ENCODE data around the gene SIRPD.

Gene SIRPD

DNA sequence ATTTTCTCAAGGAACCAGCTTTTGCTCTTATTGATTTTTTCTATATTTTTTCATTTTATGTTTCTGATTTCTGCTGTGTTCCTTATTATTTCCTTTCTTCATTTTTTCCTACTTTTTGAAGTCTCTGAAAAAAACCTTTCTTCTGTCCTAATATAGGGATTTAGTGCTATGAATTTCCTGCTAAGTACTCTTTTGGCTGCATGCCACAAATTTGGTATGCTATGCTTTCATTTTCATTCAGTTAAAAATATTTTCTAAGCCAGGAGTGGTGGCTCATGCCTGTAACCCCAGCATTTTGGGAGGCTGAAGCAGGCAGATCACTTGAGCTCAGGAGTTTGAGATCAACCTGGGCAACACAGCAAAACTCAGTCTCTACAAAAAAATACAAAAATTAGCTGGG, 30.6 kb downstream of the SIRPD start:
- H3K36me3 ChIP-seq (replicated peaks; ENCODE audit: low read depth, low read length): no peaks in the 10 kb centered on the region
- TF ChIP-seq EZH2phosphoT487 (IDR thresholded peaks at IDR 0.05; ENCODE audit: low read depth): no peak
- TF ChIP-seq, protein P1, sequence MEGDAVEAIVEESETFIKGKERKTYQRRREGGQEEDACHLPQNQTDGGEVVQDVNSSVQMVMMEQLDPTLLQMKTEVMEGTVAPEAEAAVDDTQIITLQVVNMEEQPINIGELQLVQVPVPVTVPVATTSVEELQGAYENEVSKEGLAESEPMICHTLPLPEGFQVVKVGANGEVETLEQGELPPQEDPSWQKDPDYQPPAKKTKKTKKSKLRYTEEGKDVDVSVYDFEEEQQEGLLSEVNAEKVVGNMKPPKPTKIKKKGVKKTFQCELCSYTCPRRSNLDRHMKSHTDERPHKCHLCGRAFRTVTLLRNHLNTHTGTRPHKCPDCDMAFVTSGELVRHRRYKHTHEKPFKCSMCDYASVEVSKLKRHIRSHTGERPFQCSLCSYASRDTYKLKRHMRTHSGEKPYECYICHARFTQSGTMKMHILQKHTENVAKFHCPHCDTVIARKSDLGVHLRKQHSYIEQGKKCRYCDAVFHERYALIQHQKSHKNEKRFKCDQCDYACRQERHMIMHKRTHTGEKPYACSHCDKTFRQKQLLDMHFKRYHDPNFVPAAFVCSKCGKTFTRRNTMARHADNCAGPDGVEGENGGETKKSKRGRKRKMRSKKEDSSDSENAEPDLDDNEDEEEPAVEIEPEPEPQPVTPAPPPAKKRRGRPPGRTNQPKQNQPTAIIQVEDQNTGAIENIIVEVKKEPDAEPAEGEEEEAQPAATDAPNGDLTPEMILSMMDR (IDR thresholded peaks at IDR 0.05; ENCODE audit: low read depth, low read length): no peak
- H3K4me2 ChIP-seq (ENCODE audit: low read length): no peak overlapping the region
- no peaks in the 10 kb centered on the region for H4K20me1 ChIP-seq (ENCODE audit: insufficient read depth, low read length)
- no peak overlapping the region for H3K9ac ChIP-seq (ENCODE audit: low read length)
- no peak overlapping the region for H3K4me3 ChIP-seq (ENCODE audit: low read length)
- no peaks in the 10 kb centered on the region for H3K79me2 ChIP-seq (ENCODE audit: low read length)
- no peaks in the 10 kb centered on the region for H3K9me3 ChIP-seq (ENCODE audit: insufficient read depth, low read length)
- H3K4me1 ChIP-seq (ENCODE audit: low read length): peaks cover 17% of the 10 kb centered on the region
- H3K27ac ChIP-seq (ENCODE audit: low read length): no peak overlapping the region
- H3K27me3 ChIP-seq (ENCODE audit: low read depth, low read length): 0 out of 2 replicates have a peak, but pooled peaks cover 3% of the 10 kb centered on the region
- H2AFZ ChIP-seq (ENCODE audit: low read depth, low read length): no peak overlapping the region

DNA sequence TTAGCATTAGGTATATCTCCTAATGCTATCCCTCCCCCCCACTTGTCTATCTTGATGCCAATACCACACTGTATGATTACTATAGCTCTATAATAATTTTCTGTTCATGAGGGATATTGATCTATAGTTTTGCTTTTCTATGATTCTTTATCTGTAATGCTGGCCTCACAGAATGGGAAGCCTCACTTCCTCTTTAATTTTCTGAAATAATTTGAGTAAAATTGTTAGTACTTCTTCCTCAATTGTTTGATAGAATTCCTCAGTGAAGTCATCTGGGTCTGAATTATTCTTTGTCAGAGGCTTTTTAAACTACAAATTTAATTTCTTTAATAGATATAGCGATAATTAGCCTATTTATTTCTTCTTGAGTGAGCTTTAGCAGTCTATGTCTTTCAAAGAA, 31.2 kb downstream of the SIRPD start:
- peaks cover 9% of the 10 kb centered on the region; the same call in 1 of the 2 replicates for H3K27me3 ChIP-seq (ENCODE audit: low read depth, low read length)
- H3K4me3 ChIP-seq (ENCODE audit: low read length): no peak overlapping the region

DNA sequence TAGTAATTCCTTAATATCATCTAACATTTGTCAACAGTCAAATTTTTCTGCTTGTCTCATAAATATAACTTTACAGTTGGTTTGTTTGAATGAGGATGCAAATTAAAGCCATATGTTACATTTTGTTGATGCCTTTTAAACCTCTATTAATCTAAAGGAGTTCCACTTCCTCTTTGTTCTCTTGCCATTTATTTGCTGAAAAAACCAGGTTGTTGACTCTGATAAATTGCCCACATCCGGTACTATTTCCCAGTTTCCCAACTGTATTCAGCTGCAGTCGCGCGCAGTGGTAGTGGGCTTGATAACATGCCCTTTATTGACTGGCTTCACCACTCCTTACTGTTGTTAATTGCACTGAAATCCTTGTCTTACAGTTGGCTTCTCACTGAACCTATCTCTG, 33.5 kb downstream of the SIRPD start:
- Histone ChIP-seq H3K9ac (ENCODE audit: low read length) (no peak overlapping the region), H3K27me3 (ENCODE audit: low read depth, low read length) (peaks cover 28% of the 10 kb centered on the region)

More for the DNA sequence above, 31.2 kb downstream of the SIRPD start:
- H3K36me3 ChIP-seq (replicated peaks; ENCODE audit: low read depth, low read length): no peaks in the 10 kb centered on the region
- H3K9me3 ChIP-seq (ENCODE audit: insufficient read depth, low read length): no peaks in the 10 kb centered on the region
- H4K20me1 ChIP-seq (ENCODE audit: insufficient read depth, low read length): no peaks in the 10 kb centered on the region
- H3K9ac ChIP-seq (ENCODE audit: low read length): no peak overlapping the region
- H3K79me2 ChIP-seq (ENCODE audit: low read length): no peaks in the 10 kb centered on the region
- H3K4me1 ChIP-seq (ENCODE audit: low read length): peaks cover 17% of the 10 kb centered on the region
- H2AFZ ChIP-seq (ENCODE audit: low read depth, low read length): no peak overlapping the region
- H3K27ac ChIP-seq (ENCODE audit: low read length): no peak overlapping the region
- TF ChIP-seq, protein P1 (IDR thresholded peaks at IDR 0.05; ENCODE audit: low read depth, low read length): no peak
- TF ChIP-seq EZH2phosphoT487 (IDR thresholded peaks at IDR 0.05; ENCODE audit: low read depth): no peak
- H3K4me2 ChIP-seq (ENCODE audit: low read length): no peak overlapping the region

DNA sequence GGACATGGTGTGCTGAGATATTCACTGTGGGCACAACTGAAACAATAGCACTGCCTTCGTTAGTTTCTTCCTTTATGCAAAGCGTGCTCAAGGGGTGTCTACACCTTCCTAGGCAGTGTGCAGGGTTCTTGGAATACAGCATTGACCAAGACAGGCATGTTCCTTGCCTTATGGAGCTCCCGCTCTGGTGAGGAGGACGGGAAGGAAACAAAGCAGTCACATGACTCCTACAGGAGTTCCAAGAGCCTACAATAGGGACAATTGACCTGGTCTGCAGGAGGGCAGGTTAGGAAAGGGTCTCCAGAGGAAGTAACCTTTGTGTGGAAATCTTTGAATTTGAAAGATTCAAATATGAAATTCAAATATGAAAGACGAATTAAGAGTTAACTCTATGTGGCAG, 40.5 kb downstream of the SIRPD start:
- Histone ChIP-seq H4K20me1 (ENCODE audit: insufficient read depth, low read length) (no peaks in the 10 kb centered on the region), H3K27me3 (ENCODE audit: low read depth, low read length) (peaks cover 67% of the 10 kb centered on the region), H3K9me3 (ENCODE audit: insufficient read depth, low read length) (peaks cover 7% of the 10 kb centered on the region; the same call in 1 of the 2 replicates), H3K79me2 (ENCODE audit: low read length) (no peaks in the 10 kb centered on the region), H3K4me1 (ENCODE audit: low read length) (no peaks in the 10 kb centered on the region), H3K9ac (ENCODE audit: low read length) (no peak overlapping the region), H3K4me3 (ENCODE audit: low read length) (no peak overlapping the region), H3K36me3 (replicated peaks; ENCODE audit: low read depth, low read length) (no peaks in the 10 kb centered on the region), H3K27ac (ENCODE audit: low read length) (no peak overlapping the region), H2AFZ (ENCODE audit: low read depth, low read length) (no peak overlapping the region), H3K4me2 (ENCODE audit: low read length) (no peak overlapping the region)
- TF ChIP-seq, protein P1 (IDR thresholded peaks at IDR 0.05; ENCODE audit: low read depth, low read length): no peak
- no peak for TF ChIP-seq EZH2phosphoT487 (IDR thresholded peaks at IDR 0.05; ENCODE audit: low read depth)

More for the DNA sequence above, 33.5 kb downstream of the SIRPD start:
- Histone ChIP-seq H3K79me2 (ENCODE audit: low read length) (no peaks in the 10 kb centered on the region), H3K27ac (ENCODE audit: low read length) (no peak overlapping the region), H3K9me3 (ENCODE audit: insufficient read depth, low read length) (no peaks in the 10 kb centered on the region), H3K4me3 (ENCODE audit: low read length) (no peak overlapping the region), H2AFZ (ENCODE audit: low read depth, low read length) (no peak overlapping the region), H3K4me1 (ENCODE audit: low read length) (peaks cover 17% of the 10 kb centered on the region), H4K20me1 (ENCODE audit: insufficient read depth, low read length) (no peaks in the 10 kb centered on the region), H3K36me3 (replicated peaks; ENCODE audit: low read depth, low read length) (no peaks in the 10 kb centered on the region), H3K4me2 (ENCODE audit: low read length) (peak overlapping the region; percentile 19)
- TF ChIP-seq, protein P1 (IDR thresholded peaks at IDR 0.05; ENCODE audit: low read depth, low read length): no peak
- TF ChIP-seq EZH2phosphoT487 (IDR thresholded peaks at IDR 0.05; ENCODE audit: low read depth): no peak
